ENCODE measurements around the gene TXNDC16.

- no peak for TF ChIP-seq CTCF (IDR thresholded peaks at IDR 0.05)
- TF ChIP-seq EZH2 (IDR thresholded peaks at IDR 0.05; ENCODE audit: borderline replicate concordance, insufficient read depth, low read depth, low read length, poor library complexity, severe bottlenecking), result no peak
These were observed 38.0 kb upstream of the TXNDC16 start for GRCh38 chr14:52590318-52590717.

Measured in B cell (primary cell).